ENCODE results near the gene TTC24.
"Not testable (repeated sequence)": the region's sequence is repeated elsewhere in the genome, so short reads cannot be mapped to it uniquely, and the experiment has no call there.

The TTC24 gene

GRCh38 chr1:156579472-156579871 lies at the start of gene TTC24:
TTC24 (plus strand) TSS chr1:156579723; CDS start chr1:156581365, 1,642 bp downstream.
- DNase-seq: no peak

GRCh38 chr1:156530006-156530405 lies 49.5 kb upstream of the TTC24 start:
- DNase-seq: no peak

- DNase-seq: no peak
Observed at GRCh38 chr1:156532374-156532773, 47.1 kb upstream of the TTC24 start.

DNA sequence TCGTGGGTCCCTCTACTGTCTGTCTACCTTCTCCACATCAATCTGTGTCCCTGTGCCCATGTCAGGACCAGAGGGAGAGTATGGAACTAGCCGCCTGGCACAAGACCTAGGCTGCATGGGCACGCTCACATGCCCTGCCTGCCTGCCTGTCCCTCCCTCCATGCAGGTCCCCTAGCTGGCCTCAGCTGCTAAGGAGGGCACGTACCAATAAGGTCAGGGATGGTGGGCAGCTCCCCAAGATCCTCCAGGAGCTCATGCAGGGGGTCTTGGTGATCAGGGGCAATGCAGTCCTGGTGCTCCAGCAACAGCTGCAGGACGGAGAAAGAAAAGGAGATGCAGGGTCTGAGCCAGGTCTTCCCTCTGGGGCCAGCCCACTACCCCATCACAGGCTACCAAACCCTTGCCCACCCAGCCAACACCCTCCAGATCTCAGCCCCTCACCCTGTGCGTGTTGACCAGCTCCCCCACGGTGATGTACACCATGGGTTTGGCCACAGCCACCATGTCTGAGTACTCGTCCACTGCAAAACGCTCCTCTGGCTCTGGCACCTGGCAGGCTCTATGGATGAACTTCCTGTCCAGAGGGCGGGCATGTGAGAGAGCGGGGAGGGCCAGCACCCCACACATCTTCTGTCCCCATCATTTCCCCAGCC lies 45.8 kb upstream of the TTC24 start:
- no peak for DNase-seq

GRCh38 chr1:156534424-156535060 lies 45.0 kb upstream of the TTC24 start:
- DNase-seq: no peak

- DNase-seq: no peak
Observed at GRCh38 chr1:156537027-156537426, 42.5 kb upstream of the TTC24 start.

GRCh38 chr1:156538711-156539440 lies 40.6 kb upstream of the TTC24 start:
- DNase-seq: no peak

DNA sequence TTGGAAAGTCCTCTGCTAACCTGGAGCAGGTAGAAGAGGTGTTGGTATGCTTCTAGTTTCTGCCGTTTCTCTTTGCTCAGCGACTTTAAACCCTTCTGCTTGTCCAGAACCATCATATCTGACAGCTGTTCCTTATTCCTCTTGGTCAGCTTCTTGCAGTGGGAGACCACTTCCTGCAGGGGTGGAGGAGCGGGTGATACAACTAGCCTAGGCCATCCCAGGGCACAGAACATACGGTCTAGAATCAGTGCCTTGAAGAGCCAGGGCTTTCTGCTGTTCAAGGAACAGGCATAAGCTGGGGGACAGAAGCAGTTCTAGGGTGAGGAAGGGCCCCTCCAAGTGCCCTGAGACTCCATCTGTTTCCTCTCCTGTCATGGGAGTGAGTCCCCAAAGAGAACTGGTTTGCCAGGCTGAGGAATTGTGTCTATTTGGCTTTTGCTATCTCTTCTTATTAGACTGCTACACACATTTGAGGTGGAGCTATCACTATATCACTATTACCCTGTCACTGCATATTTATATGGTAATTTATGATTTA lies 39.6 kb upstream of the TTC24 start:
- DNase-seq: no peak

GRCh38 chr1:156540955-156541354 lies 38.6 kb upstream of the TTC24 start:
- no peak for DNase-seq

DNA sequence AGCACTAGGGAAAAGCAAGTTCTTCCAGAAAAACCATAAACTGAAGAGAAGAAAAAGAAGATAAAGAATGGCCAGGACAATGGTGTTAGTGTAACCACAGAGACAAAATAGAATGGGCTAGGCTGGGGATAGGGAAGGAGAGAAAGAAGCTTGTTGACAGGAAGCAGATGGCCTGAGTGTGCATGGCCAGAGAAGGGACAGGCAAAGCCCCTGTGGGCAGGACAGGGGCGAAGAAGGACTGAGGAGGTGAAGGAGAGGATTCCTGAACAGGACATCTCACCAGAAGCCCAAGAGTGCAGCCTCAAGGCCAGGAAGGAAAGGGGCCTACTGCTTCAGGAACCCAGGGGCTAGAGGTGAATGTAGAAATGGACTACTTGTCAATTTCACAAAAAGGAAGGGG lies 36.5 kb upstream of the TTC24 start:
- DNase-seq: no peak

- no peak for DNase-seq
Observed at GRCh38 chr1:156544592-156545102, 34.9 kb upstream of the TTC24 start.

DNA sequence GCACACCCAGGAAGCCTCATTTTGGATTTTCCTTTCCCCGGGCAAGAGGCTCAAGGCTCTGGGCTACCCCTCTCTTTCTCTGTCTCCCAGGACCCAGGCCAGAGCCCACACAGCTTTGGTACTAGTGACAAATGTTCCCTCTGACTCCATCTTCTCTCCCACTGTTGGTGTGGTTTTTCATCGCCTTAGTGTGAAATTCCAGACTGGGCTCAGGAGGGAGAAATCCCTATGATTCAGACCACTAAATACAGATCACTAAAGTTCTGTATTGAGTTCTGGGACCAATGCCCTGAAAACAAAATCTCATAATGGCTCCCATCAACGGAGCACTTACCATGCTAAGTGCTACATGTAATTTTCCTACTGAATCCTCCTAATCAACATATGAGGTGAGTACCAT lies 33.3 kb upstream of the TTC24 start:
- no peak for DNase-seq

GRCh38 chr1:156547434-156547833 lies 32.1 kb upstream of the TTC24 start:
- no peak for DNase-seq

- no peak for DNase-seq
Observed at GRCh38 chr1:156547982-156548381, 31.5 kb upstream of the TTC24 start.

DNA sequence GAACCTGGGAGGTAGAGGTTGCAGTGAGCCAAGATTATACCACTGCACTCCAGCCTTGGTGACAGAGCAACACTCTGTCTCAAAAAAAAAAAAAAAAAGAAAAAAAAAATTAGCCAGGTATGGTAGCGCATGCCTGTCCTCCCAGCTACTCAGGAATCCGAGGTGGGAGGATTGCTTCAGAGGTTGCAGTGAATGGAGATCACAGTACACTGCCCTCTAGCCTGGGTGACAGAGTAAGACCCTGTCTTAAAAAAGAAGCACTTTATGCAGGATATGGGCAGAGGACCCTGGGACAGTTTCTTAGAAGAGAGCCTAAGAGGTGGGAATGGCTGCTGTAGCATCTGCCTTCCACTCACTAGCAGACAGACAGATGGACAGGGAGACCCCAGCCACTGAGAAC lies 30.1 kb upstream of the TTC24 start:
- no peak for DNase-seq

DNA sequence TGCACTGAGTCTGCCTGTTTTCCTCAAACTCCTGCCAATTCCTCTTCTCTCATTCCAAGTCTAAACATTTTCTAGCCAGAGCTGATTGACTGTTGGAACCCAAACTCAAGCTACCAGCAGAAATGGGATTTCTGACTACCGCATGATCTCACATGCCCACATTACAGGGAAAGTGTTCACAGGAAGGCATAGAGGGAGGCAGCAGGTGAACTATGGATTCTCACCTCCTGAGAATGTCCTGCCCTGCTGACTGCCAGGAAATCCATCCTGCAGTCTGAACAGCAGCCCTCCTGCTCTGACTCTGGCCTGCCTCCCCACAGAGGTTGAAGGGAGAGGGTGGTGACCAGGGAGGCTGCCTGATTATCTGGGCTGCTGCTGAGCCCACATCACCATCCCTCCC lies 29.7 kb upstream of the TTC24 start:
- no peak for DNase-seq

GRCh38 chr1:156550346-156550745 lies 29.2 kb upstream of the TTC24 start:
- DNase-seq: no peak

DNA sequence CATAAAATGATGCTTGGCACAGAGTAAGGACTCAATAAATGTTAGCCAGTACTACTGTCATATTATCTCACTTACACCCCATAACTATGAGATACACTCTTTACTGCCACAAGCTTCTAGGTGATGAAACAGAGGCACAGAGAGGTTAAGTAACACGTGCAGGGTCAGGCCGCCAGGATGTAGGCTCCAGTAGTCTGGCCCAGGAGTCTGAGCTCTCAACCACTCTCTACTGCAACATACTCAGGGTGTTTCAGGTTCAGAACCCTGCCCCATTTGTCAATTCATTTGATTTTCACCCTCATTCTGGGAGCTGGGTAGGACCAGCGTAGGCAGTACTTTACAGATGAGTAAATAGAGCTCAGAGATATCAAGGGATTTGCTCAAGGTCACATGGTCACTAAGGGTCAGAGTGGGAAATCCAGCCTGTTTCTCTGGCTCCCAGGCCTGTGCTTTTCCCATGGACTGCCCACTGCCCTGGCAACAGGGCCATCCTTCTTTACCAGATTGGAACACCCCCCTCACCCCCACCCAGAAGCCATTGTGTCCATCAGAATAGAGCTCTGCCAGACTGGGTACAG lies 28.4 kb upstream of the TTC24 start:
- no peak for DNase-seq

- no peak for DNase-seq
Observed at GRCh38 chr1:156551869-156552268, 27.7 kb upstream of the TTC24 start.

DNA sequence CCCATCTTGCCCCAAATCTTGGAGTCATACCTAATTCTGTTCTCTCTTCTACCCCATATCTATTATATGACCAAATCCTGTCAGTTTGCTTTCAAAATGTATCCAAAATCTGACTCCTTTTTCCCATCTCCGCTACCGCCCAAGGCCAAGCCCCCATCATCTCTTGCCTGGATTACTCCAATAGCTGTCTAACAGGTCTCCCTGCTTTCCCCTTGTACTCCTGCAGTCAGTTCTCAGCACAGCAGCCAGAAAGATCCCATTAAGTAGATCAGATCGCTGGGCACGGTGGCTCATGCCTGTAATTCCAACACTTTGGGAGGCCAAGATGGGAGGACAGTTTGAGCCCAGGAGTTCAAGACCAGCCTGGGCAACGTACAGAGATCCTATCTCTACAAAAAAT lies 27.0 kb upstream of the TTC24 start:
- DNase-seq: no peak

DNA sequence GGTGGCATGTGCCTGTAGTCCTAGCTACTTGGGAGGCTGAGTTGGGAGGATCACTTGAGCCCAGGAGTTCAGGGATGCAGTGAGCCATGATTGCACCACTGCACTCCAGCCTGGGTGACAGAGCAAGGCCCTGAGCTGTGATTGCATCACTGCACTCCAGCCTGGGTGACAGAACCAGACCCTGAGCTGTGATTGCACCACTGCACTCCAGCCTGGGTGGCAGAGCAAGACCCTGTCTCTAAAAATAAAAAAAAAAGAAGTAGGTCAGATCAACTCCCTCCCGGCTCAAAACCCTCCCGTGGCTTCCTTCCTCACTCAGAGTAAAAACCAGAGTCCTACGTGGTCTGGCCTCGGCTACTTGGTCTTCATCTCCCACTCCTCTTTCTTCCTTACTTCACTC lies 26.6 kb upstream of the TTC24 start:
- not testable (repeated sequence) for DNase-seq

DNA sequence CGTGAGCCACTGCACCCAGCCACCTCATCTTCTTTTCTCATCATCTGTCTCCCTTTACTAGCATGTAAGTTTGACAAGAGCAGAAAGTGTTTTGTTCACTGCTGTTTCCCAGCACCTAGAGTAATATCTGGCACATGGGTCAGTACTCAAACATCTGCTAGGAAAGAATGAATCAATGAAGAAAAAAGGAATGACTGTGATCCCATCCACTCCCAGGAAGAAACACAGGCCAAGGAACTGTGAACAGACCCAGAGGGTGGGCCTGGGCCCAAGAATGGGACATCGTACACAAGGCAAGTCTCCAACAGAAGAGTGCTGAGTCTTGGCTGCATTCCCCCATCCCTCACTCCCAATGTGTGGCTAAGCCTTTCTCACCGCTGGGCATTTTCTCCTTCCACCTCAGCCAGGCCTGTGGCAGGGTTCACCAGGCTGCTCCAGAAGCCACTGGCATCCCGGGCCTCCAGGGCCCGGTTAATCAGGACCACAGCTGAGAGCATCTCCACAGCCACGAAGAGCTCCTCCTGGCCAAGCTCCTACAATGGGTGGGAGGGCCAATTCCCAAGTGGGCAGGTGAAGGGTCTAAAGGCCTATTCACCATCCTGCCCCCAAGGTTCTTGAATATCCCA lies 25.6 kb upstream of the TTC24 start:
- no peak for DNase-seq

GRCh38 chr1:156554971-156555370 lies 24.6 kb upstream of the TTC24 start:
- no peak for DNase-seq
